HAP-1 (cell line): ENCODE measurements around the gene SERPINB5.
A peak's percentile ranks its signal among the peaks of the same experiment; 100 is the strongest.

Source experiments
- DNase-seq, 2 experiments: peaks; one replicate each; pipeline ENCODE4 v3.0.0-alpha.2; 2016 to 2020; ENCODE audit warnings: low spot score in 2 of 2
- H3K27me3 ChIP-seq: fragments of 250-450 bp; sonication (Bioruptor Pico); 2 replicates; pipeline ENCODE4 v1.5.1; 2020; ENCODE audit warnings: low read depth, mild to moderate bottlenecking, moderate library complexity
- H3K36me3 ChIP-seq: fragments of 250-450 bp; sonication (Bioruptor Pico); replicated peaks from 2 replicates; pipeline ENCODE4 v1.5.1; 2020; ENCODE audit warnings: mild to moderate bottlenecking
- H3K4me1 ChIP-seq: fragments of 250-450 bp; sonication (Bioruptor Pico); 2 replicates; pipeline ENCODE4 v1.5.1; 2020; ENCODE audit warnings: mild to moderate bottlenecking
- H3K4me3 ChIP-seq: fragments of 250-450 bp; sonication (Bioruptor Pico); 2 replicates; pipeline ENCODE4 v1.5.1; 2020; ENCODE audit warnings: mild to moderate bottlenecking, moderate library complexity
- H3K9me3 ChIP-seq: fragments of 250-450 bp; sonication (Bioruptor Pico); 2 replicates; pipeline ENCODE4 v1.5.1; 2020; ENCODE audit warnings: mild to moderate bottlenecking, moderate library complexity
- in situ Hi-C: fragments of 300-500 bp; cut with MboI; formaldehyde crosslinking; loops from 3 replicates; pipeline ENCODE4 v1.14.3; 2020; ENCODE audit warnings: low sequenced_read_pairs, inconsistent platforms, mixed read lengths

SERPINB5 gene

GRCh38 chr18:63480476-63480875 is 3.7 kb downstream of the SERPINB5 start:
- in situ Hi-C loops: no loop called here

GRCh38 chr18:63480915-63481314 is 4.2 kb downstream of the SERPINB5 start:
- in situ Hi-C loops: no loop called here
- H3K4me1 ChIP-seq: no peaks in the 10 kb centered on the region
- no peaks in the 10 kb centered on the region for H3K9me3 ChIP-seq
- no peaks in the 10 kb centered on the region for H3K36me3 ChIP-seq
- no peak for DNase-seq
- no peaks in the 10 kb centered on the region for H3K27me3 ChIP-seq
- no peak overlapping the region for H3K4me3 ChIP-seq

More at GRCh38 chr18:63480476-63480875, 3.7 kb downstream of the SERPINB5 start:
- DNase-seq: no peak
- no peaks in the 10 kb centered on the region for H3K9me3 ChIP-seq
- H3K4me3 ChIP-seq: no peak overlapping the region
- no peaks in the 10 kb centered on the region for H3K27me3 ChIP-seq
- H3K36me3 ChIP-seq: no peaks in the 10 kb centered on the region
- no peaks in the 10 kb centered on the region for H3K4me1 ChIP-seq

GRCh38 chr18:63487676-63488075 is 10.9 kb downstream of the SERPINB5 start:
- Histone ChIP-seq H3K36me3 (no peaks in the 10 kb centered on the region), H3K9me3 (no peaks in the 10 kb centered on the region), H3K4me1 (no peaks in the 10 kb centered on the region), H3K4me3 (no peak overlapping the region), H3K27me3 (no peaks in the 10 kb centered on the region)
- no peak for DNase-seq
- in situ Hi-C loops: no loop called here

- no peaks in the 10 kb centered on the region for H3K9me3 ChIP-seq
- H3K27me3 ChIP-seq: no peaks in the 10 kb centered on the region
- no peaks in the 10 kb centered on the region for H3K4me1 ChIP-seq
- in situ Hi-C loops: no loop called here
- DNase-seq: no peak
- no peak overlapping the region for H3K4me3 ChIP-seq
- no peaks in the 10 kb centered on the region for H3K36me3 ChIP-seq
Observed at GRCh38 chr18:63488160-63488559, 11.4 kb downstream of the SERPINB5 start.

- Histone ChIP-seq H3K9me3 (no peaks in the 10 kb centered on the region), H3K36me3 (no peaks in the 10 kb centered on the region), H3K27me3 (no peaks in the 10 kb centered on the region), H3K4me1 (peaks cover 3% of the 10 kb centered on the region; the same call in 1 of the 2 replicates), H3K4me3 (no peak overlapping the region)
- in situ Hi-C loops: no loop called here
- DNase-seq: no peak
Observed at GRCh38 chr18:63492851-63493250, 16.1 kb downstream of the SERPINB5 start.

GRCh38 chr18:63495675-63496074 is 18.9 kb downstream of the SERPINB5 start:
- H3K36me3 ChIP-seq: no peaks in the 10 kb centered on the region

GRCh38 chr18:63505566-63506335 is 29.0 kb downstream of the SERPINB5 start:
- Histone ChIP-seq H3K9me3 (no peaks in the 10 kb centered on the region), H3K36me3 (no peaks in the 10 kb centered on the region), H3K4me1 (no peaks in the 10 kb centered on the region), H3K27me3 (peaks cover 11% of the 10 kb centered on the region), H3K4me3 (no peak overlapping the region)
- in situ Hi-C loops: no loop called here
- DNase-seq: peak; percentile 22 to 73

More at GRCh38 chr18:63495675-63496074, 18.9 kb downstream of the SERPINB5 start:
- Histone ChIP-seq H3K4me1 (peaks cover 3% of the 10 kb centered on the region; the same call in 1 of the 2 replicates), H3K9me3 (no peaks in the 10 kb centered on the region), H3K27me3 (no peaks in the 10 kb centered on the region), H3K4me3 (no peak overlapping the region)
- in situ Hi-C loops: no loop called here
- DNase-seq: peak in 1 of 2 experiments; percentile 52

- peaks cover 11% of the 10 kb centered on the region for H3K27me3 ChIP-seq
- H3K9me3 ChIP-seq: no peaks in the 10 kb centered on the region
- H3K4me1 ChIP-seq: no peaks in the 10 kb centered on the region
- in situ Hi-C loops: no loop called here
- no peak overlapping the region for H3K4me3 ChIP-seq
- DNase-seq: no peak
- H3K36me3 ChIP-seq: no peaks in the 10 kb centered on the region
Observed at GRCh38 chr18:63506336-63506646, 29.5 kb downstream of the SERPINB5 start.

- peak in 1 of 2 experiments; percentile 20 for DNase-seq
Observed at GRCh38 chr18:63508596-63508995, 31.8 kb downstream of the SERPINB5 start.

GRCh38 chr18:63511285-63511684 is 34.5 kb downstream of the SERPINB5 start:
- in situ Hi-C loops: loop anchor here (10.0 kb wide), 2 partner anchors 74 to 334 kb away; partner anchors contain the start of gene SERPINB13
- Histone ChIP-seq H3K4me1 (no peaks in the 10 kb centered on the region), H3K36me3 (no peaks in the 10 kb centered on the region), H3K27me3 (peaks cover 17% of the 10 kb centered on the region), H3K9me3 (no peaks in the 10 kb centered on the region), H3K4me3 (no peak overlapping the region)
- peak; percentile 20 to 54 for DNase-seq

More at GRCh38 chr18:63508596-63508995, 31.8 kb downstream of the SERPINB5 start:
- in situ Hi-C loops: no loop called here
- peaks cover 12% of the 10 kb centered on the region for H3K27me3 ChIP-seq
- H3K36me3 ChIP-seq: no peaks in the 10 kb centered on the region
- no peaks in the 10 kb centered on the region for H3K9me3 ChIP-seq
- H3K4me1 ChIP-seq: no peaks in the 10 kb centered on the region
- no peak overlapping the region for H3K4me3 ChIP-seq

- H3K4me3 ChIP-seq: no peak overlapping the region
- H3K27me3 ChIP-seq: peaks cover 21% of the 10 kb centered on the region
- H3K36me3 ChIP-seq: no peaks in the 10 kb centered on the region
- no peaks in the 10 kb centered on the region for H3K9me3 ChIP-seq
- DNase-seq: no peak
- H3K4me1 ChIP-seq: no peaks in the 10 kb centered on the region
- in situ Hi-C loops: loop anchor here (10.0 kb wide), 2 partner anchors 70 to 330 kb away; partner anchors contain the start of gene SERPINB13
Observed at GRCh38 chr18:63514326-63514725, 37.6 kb downstream of the SERPINB5 start.

GRCh38 chr18:63514888-63515678 is 38.3 kb downstream of the SERPINB5 start:
- DNase-seq: peak in 1 of 2 experiments; percentile 18
- H3K27me3 ChIP-seq: peaks cover 21% of the 10 kb centered on the region
- in situ Hi-C loops: loop anchor here (10.0 kb wide), 2 partner anchors 70 to 330 kb away; partner anchors contain the start of gene SERPINB13

GRCh38 chr18:63515801-63516200 is 39.0 kb downstream of the SERPINB5 start:
- no peaks in the 10 kb centered on the region for H3K4me1 ChIP-seq
- no peak for DNase-seq
- H3K4me3 ChIP-seq: no peak overlapping the region
- no peaks in the 10 kb centered on the region for H3K36me3 ChIP-seq
- in situ Hi-C loops: loop anchor here (10.0 kb wide), 2 partner anchors 69 to 329 kb away; partner anchors contain the start of gene SERPINB13
- no peaks in the 10 kb centered on the region for H3K9me3 ChIP-seq
- peaks cover 21% of the 10 kb centered on the region for H3K27me3 ChIP-seq

More at GRCh38 chr18:63514888-63515678, 38.3 kb downstream of the SERPINB5 start:
- no peak overlapping the region for H3K4me3 ChIP-seq
- no peaks in the 10 kb centered on the region for H3K9me3 ChIP-seq
- no peaks in the 10 kb centered on the region for H3K36me3 ChIP-seq
- no peaks in the 10 kb centered on the region for H3K4me1 ChIP-seq
